GM18520 (cell line): ENCODE data around the gene SCTR.
"Not testable (repeated sequence)": the region's sequence is repeated elsewhere in the genome, so short reads cannot be mapped to it uniquely, and the experiment has no call there.

Experiments used
- ATAC-seq: cut with Tn5 transposase; IDR thresholded peaks from one replicate; pipeline ENCODE4 v1.9.1; 2021; ENCODE audit not compliant: unreplicated experiment

Gene SCTR

DNA sequence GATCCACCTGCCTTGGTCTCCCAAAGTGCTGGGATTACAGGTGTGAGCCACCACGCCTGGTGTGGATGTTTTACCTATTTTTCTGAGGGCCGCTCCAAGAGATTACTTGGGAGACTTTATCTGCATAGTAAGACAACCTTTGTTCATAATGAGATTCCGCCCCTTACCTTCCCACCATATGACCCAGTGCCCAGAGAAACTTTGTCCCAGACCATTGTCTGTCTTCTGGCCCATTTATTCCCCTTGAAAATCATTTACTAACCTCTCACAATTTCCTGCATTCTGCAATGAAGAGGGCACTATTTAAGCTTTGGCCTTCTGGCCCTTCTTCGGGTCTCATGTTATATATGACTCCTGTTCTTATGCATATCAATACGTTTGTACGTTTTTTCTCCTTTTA lies 106.4 kb downstream of the SCTR start:
- ATAC-seq: no peak

DNA sequence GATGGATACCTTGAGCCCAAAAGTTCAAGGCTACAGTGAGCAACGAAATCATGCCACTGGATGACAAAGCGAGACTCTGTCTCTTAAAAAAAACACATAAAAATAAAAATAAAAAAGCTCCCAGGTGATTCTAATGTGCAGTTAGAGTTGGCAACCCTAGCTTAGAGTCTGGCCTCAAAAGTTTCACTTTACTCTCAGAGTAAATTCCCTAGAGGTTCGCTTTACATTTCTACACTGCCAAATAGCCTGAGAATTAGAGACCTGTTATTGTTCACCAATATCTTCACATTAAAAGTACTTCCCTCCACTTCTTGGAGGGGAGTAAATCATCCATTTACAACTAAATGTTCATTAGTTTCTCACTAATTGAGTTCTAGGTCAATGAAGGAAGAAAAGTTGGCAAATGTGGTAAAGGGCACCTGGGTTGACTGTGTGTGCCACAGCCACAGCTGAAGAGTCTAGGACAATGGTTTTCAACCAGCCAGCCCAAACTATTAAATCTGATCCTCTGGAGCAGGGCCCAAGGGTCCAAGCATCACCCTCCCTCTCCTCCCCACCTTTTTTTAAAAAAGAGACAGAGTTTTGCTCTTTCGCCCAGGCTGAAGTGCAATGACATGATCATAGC lies 107.9 kb downstream of the SCTR start:
- no peak for ATAC-seq

DNA sequence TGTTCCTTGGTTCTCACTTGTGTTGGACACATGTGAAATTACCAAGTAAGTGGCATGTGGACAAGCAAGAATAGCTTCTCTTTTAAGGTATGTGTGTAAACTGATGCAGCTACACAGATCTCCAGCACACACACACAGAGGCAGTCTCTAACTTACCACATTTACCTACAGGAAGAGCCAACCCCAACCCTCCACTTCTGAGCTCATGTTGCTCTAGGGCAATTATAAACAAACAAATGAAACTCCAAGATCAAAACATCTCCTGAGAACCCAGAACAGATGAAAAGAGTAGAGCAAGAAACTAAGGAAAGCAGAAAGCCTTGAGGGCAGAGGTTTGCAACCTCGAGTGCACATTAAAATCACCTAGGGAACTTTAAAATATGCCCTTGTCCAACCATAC lies 108.7 kb downstream of the SCTR start:
- no peak for ATAC-seq

DNA sequence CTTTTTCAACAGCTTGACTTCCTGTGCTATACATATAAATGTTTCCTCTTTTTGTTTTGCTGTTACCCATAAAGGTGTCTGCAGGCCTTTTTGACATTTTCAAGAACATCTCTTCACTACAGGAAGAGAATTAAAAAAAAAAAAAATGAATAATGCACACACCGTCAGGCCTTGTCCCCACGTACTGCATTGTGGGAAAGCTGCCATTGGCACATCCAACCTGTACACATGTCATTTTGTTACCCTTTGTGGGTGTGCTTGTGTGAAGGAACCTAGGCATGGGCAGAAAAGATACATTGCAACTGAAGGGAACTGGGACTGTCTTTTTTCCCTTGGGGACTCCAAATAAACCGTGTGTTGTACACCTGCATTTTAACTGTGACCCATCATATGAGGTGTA lies 109.4 kb downstream of the SCTR start:
- no peak for ATAC-seq

DNA sequence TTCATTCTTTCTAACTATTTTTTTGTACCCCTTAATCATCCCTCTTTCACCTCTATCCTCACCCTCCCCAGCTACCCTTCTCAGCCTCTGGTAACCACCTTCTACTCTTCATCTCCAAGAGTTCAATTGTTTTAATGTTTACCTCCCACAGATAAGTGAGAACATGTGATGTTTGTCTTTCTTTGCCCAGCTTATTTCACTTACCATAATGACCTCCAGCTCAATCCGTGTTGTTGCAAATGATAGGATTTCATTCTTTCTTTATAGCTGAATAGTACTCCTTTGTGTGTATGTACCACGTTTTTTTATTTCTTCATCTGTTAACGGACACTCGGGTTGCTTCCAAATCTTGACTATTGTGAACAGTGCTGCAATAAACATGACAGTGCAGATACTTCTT lies 114.8 kb downstream of the SCTR start:
- no peak for ATAC-seq

DNA sequence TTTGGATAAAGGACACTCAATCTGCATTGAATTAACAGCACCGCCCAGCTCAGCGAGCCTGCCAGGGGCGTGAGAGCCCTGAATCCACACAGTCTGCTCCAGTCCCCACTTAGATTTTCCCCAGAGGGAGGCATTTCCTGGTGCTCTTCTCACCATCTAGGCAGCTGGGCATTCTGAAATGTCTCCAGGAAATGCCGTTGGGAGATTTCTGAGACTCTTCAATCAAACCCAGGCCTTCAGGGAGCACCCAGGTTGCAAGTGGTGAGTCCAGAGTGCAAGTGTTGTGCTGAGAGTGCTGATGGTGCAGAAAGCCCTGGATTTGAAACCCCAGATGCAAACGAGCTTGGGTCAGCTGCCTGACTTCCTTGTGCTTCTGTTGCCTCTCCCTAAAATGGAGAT lies 116.1 kb downstream of the SCTR start:
- no peak for ATAC-seq

DNA sequence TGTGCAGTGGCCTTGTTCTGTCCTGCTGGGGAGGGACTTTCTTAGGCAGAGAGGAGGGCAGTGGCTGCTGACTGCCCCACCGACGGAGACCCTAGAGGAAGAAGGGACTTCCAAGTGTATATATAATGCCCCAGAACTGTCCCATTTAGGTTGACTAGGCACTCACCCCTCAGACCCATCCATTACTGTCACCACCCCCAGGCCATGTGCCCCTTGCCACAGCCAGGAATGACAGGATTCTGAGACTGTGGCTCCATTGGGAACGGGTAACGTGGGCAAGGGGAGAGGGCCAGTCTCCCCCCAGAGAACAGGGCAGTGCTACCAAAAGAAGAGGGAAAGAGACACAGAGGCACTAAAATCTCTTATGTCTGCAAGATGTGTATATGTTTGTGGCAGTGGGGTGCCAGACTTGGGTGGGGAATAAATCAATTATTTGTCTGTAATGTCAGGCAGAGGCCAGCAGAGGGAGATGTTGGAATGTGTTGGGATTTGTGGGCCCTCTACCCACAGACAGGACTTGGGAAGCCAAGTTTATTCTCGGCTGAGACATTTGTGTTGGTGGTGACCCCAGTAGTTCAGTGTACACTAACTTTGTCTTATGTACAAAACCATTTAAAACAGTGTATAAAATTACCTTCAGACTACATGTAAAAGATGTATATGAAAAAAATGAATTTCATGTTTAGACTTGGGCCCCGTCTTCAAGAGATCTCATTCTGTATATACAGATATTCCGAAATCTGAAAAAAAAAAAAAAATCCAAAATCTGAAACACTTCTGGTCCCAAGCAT lies 116.7 kb downstream of the SCTR start:
- no peak for ATAC-seq

DNA sequence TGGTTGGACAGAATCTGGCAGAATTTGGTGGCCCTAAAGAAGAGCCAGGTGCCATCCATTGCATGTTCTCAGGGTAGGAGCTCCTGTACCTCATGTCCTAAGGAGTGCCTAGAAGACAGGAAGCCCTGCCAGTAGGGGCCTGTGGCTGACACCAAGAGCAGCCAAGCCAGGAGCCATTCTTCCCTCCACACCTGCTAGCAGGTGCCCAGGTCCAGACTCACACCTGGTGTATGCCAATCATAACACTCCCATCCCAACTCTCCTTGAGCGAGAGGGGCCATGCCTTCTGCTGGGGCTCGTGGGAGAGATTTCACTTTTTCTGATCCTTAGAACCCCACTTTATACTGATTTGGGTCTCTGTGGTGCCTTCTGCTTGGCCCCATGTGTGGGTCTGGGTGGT lies 119.1 kb downstream of the SCTR start:
- no peak for ATAC-seq

DNA sequence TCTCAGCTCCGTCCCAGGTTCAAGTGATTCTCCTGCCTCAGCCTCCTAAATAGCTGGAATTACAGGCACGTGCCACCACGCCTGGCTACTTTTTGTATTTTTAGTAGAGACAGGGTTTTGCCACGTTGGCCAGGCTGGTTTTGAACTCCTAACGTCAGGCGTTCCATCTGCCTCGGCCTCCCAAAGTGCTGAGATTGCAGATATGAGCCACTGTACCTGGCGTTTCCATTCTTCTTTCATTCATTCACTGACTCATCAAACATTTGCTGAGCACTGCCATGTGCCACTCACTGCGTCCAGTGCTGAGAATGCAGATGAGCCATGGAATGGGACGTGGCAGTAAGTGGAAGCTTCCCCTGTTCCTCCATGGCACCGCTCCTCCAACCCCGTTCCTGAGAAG lies 120.7 kb downstream of the SCTR start:
- not testable (repeated sequence) for ATAC-seq

DNA sequence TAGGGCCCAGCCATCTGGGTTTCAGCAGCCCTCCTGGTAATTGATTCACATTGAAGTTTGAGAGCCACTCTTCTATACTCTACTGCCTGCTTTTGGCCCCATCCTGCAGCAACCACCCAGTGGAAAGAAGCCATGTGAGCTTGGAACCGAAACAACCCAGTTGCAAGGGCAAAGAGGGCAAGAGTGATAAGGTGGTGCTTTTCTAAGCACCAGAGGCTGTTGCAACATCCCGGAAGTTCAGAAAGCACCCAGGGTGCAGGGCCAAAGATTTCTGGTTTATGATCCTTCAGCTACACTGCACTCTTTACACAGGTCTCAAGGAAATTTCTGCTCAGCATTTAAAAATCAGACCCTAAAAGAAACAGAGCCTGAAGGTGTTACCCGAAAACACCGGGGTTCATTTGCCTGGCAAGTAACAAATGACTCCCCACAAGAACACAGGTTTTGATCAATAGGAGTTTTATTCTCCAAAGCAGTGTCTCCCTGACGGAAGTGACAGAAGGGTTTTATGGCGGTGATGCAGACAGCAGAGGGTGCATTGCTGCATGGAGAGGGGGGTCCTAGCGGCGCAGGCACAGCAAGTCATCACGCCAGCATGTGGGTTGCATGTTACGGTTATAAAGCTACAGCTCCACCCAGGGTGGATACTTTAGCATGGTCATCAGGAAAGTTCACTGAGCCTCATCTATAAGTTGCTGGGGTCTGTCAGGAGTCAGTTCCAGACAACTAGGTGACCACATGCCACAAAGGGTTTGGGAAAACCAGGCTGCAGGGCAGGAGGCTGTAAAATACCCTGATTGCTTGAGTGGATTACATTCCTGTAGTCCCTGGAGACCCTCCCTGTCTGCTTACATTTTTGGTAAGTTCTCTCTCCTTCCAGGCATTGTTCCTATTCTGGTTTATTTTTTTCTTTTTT lies 121.4 kb downstream of the SCTR start:
- no peak for ATAC-seq

DNA sequence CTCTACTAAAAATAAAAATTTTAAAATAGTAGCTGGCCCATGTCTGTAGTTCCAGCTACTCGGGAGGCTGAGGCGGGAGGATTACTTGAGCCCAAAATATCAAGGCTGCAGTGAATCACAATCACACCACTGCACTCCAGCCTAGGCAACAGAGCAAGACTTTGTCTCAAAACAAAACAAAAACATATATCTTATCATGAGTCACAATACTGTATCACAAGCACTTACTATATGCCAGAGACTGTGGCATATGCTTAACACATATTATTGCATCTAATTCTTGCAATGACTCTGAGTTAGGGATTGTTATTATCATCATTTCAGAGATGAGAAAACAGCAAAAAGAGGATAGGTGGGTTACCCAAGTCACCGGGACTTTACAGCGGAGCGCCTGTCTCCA lies 122.2 kb downstream of the SCTR start:
- no peak for ATAC-seq

DNA sequence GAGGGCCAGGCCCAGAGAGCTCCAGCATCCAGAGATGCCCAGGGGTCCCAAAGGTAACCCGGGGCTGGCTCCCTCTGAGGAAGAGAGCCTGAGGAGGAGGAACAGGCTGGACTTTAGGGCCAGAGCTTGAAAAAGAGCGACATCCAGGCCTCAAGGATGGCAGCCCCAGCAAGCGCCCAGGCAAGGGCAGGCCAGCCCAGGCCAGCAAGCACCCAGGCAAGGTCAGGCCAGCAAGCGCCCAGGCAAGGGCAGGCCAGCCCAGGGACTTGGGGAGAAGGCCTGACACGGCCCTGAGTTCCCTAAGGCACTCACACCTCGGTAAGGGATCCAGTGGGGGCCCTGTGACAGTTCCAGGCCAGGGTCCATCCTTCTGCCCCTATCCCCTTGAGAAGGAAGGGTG lies 127.1 kb downstream of the SCTR start:
- ATAC-seq: no peak

DNA sequence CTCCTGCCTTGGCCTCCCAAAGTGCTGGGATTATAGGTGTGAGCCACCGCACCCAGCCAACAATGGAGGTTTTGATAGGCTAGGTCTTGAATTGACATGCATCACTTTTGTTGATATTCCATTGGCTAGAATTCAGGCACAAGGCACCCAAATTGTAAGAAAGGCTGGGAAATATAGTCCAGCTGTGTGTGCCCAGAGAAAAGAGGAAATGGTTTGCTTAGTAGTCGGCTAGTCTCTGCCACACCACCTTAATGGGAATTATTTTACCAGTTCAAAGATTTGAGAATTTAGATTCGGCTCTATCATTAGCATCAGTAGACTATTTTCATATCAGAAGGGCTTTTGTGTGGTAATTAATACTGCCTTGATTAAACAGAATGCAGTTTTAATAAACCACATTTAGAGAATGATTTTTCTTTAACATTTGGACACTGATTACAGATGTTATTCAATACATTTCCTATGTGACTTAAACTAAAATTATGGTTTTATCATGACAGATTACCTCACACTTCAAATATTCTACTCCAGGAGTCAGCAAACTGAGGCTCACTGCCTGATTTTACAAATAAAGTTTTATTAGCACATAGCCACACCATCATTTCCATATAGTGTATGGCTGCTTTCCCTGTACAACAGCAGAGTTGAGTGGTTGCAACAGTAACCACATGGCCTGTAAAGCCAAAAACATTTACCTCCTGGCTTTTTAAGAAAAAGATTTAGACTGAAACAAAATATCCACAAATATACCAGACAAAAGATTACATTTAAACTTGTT lies 130.1 kb downstream of the SCTR start:
- ATAC-seq: no peak
